Tibial artery (tissue), 4 donors: ENCODE results near the gene IL1RAPL2.
"Not testable (repeated sequence)": the region's sequence is repeated elsewhere in the genome, so short reads cannot be mapped to it uniquely, and the experiment has no call there.

Experiments used
- DNase-seq, 2 donors: peaks; one replicate each; pipeline ENCODE4 v3.0.0-alpha.2; 2019
- H3K27ac ChIP-seq, 2 donors: fragments of 200-600 bp; sonication (generic) in 1 of 2; 1 replicate in 1 of 2; 2 replicates in 1 of 2; pipeline ENCODE4 v1.5.1; 2018 to 2019; ENCODE audit warnings: mild to moderate bottlenecking in 1 of 2
- H3K27me3 ChIP-seq, 2 donors: fragments of 200-600 bp; sonication (generic) in 1 of 2; one replicate each; pipeline versions ENCODE4 v1.5.1 to v1.6.0; 2016 to 2019
- H3K36me3 ChIP-seq, 3 donors: fragments of 200-600 bp; sonication (generic) in 2 of 3; one replicate each; pipeline ENCODE4 v1.5.1; 2016 to 2019; ENCODE audit warnings: mild to moderate bottlenecking in 2 of 3
- H3K4me1 ChIP-seq, 4 donors: fragments of 200-600 bp; sonication (generic) in 2 of 4; 1 replicate in 3 of 4; 2 replicates in 1 of 4; pipeline ENCODE4 v1.5.1; 2016 to 2019
- H3K4me3 ChIP-seq, 2 donors: fragments of 200-600 bp; sonication (generic) in 1 of 2; 1 replicate in 1 of 2; 2 replicates in 1 of 2; pipeline ENCODE4 v1.5.1; 2018 to 2019; ENCODE audit warnings: mild to moderate bottlenecking in 2 of 2
- H3K9me3 ChIP-seq, 3 donors: fragments of 200-600 bp; sonication (generic) in 1 of 3; one replicate each; pipeline ENCODE4 v1.5.1; 2016 to 2019
- CTCF ChIP-seq, 2 experiments: fragments of 200-600 bp in 1 of 2; fragments of 450-650 bp in 1 of 2; IDR thresholded peaks; one replicate each; pipeline ENCODE4 v1.5.1; 2017 to 2019; ENCODE audit warnings: antibody characterized with exemption in 2 of 2, mild to moderate bottlenecking in 1 of 2, moderate library complexity in 1 of 2
- intact Hi-C: fragments of 100-400 bp; cut with DNase I; formaldehyde crosslinking; loops from one replicate; pipeline ENCODE4 v1.15.0; 2023; ENCODE audit warnings: low total_unique reads

Gene IL1RAPL2

GRCh38 chrX:105773801-105774200 lies 1207.8 kb downstream of the IL1RAPL2 start:
- intact Hi-C loops, result no loop called here
- Histone ChIP-seq H3K4me3 (no peak overlapping the region), H3K9me3 (no peaks in the 10 kb centered on the region), H3K36me3 (no peaks in the 10 kb centered on the region), H3K27ac (no peak overlapping the region), H3K27me3 (no peaks in the 10 kb centered on the region), H3K4me1 (no peaks in the 10 kb centered on the region)
- DNase-seq, result no peak
- TF ChIP-seq CTCF (IDR thresholded peaks at IDR 0.05), result no peak

GRCh38 chrX:105775679-105776078 lies 1209.7 kb downstream of the IL1RAPL2 start:
- Histone ChIP-seq H3K36me3 (no peaks in the 10 kb centered on the region), H3K4me3 (no peak overlapping the region), H3K4me1 (no peaks in the 10 kb centered on the region), H3K27me3 (no peaks in the 10 kb centered on the region), H3K9me3 (no peaks in the 10 kb centered on the region), H3K27ac (no peak overlapping the region)
- intact Hi-C loops, result no loop called here
- TF ChIP-seq CTCF (IDR thresholded peaks at IDR 0.05), result no peak
- no peak for DNase-seq

- intact Hi-C loops, result no loop called here
- no peak for DNase-seq
- Histone ChIP-seq H3K27me3 (no peaks in the 10 kb centered on the region), H3K4me1 (no peaks in the 10 kb centered on the region), H3K9me3 (no peaks in the 10 kb centered on the region), H3K27ac (no peak overlapping the region), H3K4me3 (no peak overlapping the region), H3K36me3 (no peaks in the 10 kb centered on the region)
- no peak for TF ChIP-seq CTCF (IDR thresholded peaks at IDR 0.05)
These were observed 1215.8 kb downstream of the IL1RAPL2 start for GRCh38 chrX:105781804-105782203.

- DNase-seq, intact Hi-C loops, H3K27ac ChIP-seq, H3K36me3 ChIP-seq, H3K27me3 ChIP-seq, H3K4me1 ChIP-seq, H3K4me3 ChIP-seq, H3K9me3 ChIP-seq: not testable (repeated sequence)
These were observed 1230.9 kb downstream of the IL1RAPL2 start for GRCh38 chrX:105796877-105797276.

GRCh38 chrX:105803891-105804290 lies 1237.9 kb downstream of the IL1RAPL2 start:
- no peak for TF ChIP-seq CTCF (IDR thresholded peaks at IDR 0.05)
- H3K36me3 ChIP-seq, result no peaks in the 10 kb centered on the region
- intact Hi-C loops, result no loop called here
- no peak for DNase-seq
- no peaks in the 10 kb centered on the region for H3K4me1 ChIP-seq
- peaks cover 0 to 4% (median 0%) of the 10 kb centered on the region in 3 donors for H3K9me3 ChIP-seq
- no peak overlapping the region for H3K27ac ChIP-seq
- H3K4me3 ChIP-seq, result no peak overlapping the region
- no peaks in the 10 kb centered on the region for H3K27me3 ChIP-seq

GRCh38 chrX:105805655-105806054 lies 1239.7 kb downstream of the IL1RAPL2 start:
- H3K27ac ChIP-seq, H3K4me3 ChIP-seq, intact Hi-C loops, H3K9me3 ChIP-seq, H3K4me1 ChIP-seq, DNase-seq, H3K36me3 ChIP-seq, H3K27me3 ChIP-seq: not testable (repeated sequence)

GRCh38 chrX:105816517-105816916 lies 1250.5 kb downstream of the IL1RAPL2 start:
- no peak for DNase-seq
- H3K9me3 ChIP-seq, result no peaks in the 10 kb centered on the region
- H3K36me3 ChIP-seq, result no peaks in the 10 kb centered on the region
- no peaks in the 10 kb centered on the region for H3K4me1 ChIP-seq
- intact Hi-C loops, result no loop called here
- TF ChIP-seq CTCF (IDR thresholded peaks at IDR 0.05), result no peak
- H3K27me3 ChIP-seq, result no peaks in the 10 kb centered on the region
- no peak overlapping the region for H3K27ac ChIP-seq
- no peak overlapping the region for H3K4me3 ChIP-seq
